D341Med (cell line): Measurements from ENCODE around the gene LIPE.
"Not testable (repeated sequence)": the region's sequence is repeated elsewhere in the genome, so short reads cannot be mapped to it uniquely, and the experiment has no call there.

Experiments
- DNase-seq: peaks from one replicate; pipeline ENCODE4 v3.0.0; 2012; ENCODE audit warnings: low spot score

The LIPE gene, protein sequence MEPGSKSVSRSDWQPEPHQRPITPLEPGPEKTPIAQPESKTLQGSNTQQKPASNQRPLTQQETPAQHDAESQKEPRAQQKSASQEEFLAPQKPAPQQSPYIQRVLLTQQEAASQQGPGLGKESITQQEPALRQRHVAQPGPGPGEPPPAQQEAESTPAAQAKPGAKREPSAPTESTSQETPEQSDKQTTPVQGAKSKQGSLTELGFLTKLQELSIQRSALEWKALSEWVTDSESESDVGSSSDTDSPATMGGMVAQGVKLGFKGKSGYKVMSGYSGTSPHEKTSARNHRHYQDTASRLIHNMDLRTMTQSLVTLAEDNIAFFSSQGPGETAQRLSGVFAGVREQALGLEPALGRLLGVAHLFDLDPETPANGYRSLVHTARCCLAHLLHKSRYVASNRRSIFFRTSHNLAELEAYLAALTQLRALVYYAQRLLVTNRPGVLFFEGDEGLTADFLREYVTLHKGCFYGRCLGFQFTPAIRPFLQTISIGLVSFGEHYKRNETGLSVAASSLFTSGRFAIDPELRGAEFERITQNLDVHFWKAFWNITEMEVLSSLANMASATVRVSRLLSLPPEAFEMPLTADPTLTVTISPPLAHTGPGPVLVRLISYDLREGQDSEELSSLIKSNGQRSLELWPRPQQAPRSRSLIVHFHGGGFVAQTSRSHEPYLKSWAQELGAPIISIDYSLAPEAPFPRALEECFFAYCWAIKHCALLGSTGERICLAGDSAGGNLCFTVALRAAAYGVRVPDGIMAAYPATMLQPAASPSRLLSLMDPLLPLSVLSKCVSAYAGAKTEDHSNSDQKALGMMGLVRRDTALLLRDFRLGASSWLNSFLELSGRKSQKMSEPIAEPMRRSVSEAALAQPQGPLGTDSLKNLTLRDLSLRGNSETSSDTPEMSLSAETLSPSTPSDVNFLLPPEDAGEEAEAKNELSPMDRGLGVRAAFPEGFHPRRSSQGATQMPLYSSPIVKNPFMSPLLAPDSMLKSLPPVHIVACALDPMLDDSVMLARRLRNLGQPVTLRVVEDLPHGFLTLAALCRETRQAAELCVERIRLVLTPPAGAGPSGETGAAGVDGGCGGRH

DNA sequence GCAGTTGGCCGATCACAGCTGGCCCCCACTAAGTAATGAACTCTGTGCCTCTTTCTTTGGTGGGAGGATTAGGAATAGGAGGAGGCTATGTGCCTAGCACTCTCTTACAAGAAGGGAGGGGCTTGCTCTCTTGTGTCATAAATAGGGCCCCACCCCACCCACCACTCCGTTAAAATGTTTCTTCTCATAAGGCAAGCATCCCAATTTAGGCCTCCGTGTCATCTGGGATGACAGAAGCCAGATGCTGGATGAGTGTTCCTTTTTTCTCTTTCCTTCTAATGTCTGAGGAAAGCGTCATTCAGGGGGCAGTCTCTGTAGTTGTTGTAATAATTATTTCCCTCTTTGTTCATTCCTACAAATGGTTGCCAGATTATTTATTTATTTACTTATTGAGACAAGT lies at the start of gene LIPE:
TSS of gene LIPE (minus strand) at position 76 of the 400 bp plus-strand sequence. CDS start 239 bp downstream, outside the sequence.
- no peak for DNase-seq

DNA sequence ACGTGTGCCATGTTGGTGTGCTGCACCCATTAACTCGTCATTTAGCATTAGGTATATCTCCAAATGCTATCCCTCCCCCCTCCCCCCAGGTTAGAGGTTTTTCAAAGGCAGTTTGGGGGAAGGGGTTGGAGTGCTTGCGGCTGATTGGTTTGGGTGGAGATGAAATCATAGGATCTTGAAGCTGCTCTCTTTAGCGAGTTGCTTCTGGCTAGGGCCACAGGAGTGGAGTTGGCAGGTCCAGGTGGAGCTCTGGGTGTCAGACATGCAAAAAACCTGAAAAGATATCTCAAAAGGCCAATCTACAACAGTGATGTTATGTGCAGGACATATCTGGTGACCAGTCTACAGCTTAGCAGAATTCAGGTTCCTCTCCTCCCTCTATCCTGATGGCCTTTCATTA lies 48.2 kb upstream of the LIPE start:
- DNase-seq: no peak

DNA sequence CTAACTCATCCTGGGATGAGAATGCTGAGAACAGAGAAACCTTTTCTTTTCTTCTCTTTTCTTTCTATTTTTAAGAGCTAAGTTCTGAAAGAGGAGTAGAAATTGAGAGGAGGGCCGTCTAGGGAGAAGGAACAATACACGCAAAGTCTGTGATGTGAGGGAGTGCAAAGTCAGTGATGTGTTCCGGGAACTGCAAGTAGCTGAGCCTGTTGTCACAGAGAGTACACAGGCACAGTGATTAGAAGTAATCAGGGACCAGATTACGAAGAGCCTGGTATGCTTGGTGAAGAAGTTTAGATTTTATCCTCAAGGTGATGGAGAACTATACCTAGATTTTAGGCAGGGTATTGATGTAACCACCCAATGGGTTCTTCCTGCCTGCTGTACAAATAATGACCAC lies 47.6 kb upstream of the LIPE start:
- DNase-seq: no peak

DNA sequence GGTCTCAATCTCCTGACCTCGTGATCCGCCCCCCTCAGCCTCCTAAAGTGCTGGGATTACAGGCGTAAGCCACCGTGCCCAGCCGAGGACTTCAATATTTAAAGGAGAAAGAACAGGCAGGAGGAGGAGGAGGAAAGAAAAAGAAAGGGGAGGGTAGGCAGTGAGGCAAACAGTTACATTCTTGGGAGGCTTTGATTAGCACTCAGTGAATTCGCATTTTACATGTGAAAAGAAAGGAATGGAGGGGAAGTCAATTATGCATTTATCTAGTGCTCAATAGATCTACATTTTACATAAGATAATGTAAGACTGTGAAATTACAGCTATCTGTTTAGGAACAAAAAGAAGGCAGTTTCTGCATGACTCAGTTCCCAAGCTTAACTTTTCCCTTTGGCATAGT lies 46.5 kb upstream of the LIPE start:
- no peak for DNase-seq

DNA sequence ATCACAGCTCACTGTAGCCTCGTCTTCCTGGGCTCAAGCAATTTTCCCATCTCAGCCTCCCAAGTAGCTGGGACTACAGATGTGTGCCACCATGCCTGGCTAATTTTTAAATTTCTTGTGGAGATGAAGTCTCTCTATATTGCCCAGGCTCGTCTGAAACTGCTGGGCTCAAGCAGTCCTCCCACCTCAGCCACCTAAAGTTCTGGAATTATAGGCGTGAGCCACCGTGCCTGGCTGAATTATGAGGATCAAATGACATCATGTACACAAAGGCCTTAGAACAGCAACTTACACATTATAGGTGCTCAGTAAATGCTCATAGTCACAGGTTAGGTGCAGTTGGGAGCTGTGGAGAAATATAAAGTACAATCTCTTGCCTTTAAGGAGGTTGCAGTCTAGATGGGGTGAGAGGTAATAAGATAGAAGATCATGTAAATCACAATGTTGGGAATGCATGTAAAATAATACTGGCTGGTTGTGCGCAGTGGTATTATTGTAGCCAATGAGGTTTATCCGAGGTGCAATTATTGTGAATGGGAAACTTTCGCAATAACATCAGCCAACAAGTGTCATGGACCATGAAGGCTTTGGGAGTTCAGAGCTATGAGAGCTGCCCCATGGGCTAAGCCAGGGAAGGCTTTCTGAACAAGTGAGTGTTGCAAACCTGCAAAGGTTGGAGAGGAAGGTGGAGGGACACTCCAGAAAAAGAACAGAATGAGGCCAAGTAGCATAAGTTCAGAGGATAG lies 45.4 kb upstream of the LIPE start:
- DNase-seq: no peak

DNA sequence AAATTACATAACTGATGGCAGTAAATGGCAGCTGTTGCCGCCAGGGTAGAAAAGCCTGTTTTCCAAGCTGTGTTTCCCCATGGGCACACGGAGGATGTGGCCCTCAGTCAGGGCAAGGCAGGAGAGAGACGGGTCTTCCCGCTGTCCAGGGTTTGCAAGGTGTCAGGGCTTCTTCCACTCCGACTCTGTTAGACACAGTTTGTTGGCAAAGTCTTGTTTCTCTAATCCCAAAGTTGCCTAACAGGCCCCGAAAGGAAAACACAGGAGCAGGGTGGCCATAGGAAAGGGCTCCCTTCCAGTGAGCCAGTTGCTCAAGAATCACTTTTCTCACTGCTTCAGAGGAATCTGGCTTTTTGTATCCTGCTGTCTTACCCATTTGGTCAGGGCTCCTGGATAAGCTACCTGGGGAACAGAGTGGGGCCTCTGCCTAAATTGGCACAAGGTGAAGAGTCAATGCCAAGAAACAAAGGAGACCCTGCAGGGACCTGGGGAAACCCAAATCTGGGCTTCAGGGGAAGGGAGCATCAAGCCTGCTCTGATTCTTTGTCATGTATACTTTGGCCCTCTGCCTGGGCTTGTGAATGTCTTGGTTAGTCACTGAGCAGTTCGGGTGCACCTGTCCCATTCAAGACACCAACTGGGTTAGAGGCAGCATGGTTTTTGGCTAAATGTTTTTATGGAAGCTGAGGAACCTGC lies 44.5 kb upstream of the LIPE start:
- DNase-seq: no peak

DNA sequence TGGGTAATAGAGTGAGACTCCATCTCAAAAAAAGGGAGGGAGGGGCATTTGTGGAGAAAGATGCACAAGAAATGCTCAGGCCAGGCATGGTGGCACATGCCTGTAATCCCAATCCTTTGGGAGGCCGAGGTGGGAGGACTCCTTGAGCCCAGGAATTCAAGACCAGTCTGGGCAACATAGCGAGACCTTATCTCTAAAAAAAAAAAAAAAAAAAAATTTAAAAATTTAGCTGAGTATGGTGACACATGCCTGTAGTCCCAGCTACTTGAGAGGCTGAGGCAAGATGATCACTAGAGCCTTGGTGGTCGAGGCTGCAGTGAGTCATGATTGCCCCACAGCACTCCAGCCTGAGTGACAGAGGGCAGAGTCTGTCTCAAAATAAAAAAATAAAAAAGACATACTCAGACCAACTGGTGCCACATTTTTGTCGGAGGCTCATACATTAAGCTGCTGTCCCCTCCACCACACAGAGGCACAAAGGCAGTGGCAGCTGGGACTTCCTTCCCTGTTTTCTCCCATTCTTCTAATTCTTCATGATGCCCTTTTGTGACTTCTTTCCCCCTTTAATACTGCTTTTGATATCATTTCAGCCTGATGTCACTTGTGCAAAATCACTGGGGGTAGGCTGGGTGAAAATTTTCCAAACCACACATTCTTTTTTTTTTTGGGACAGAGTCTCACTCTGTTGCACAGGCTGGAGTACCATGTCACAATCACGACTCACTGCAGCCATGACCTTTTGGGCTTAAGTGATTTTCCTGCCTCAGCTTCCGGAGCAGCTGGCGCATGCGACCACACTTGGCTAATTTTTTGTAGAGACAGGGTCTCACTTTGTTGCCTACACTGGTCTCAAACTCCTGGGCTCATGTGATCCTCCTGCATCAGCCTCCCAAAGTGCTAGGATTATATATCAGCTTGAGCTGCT lies 42.4 kb upstream of the LIPE start:
- no peak for DNase-seq

DNA sequence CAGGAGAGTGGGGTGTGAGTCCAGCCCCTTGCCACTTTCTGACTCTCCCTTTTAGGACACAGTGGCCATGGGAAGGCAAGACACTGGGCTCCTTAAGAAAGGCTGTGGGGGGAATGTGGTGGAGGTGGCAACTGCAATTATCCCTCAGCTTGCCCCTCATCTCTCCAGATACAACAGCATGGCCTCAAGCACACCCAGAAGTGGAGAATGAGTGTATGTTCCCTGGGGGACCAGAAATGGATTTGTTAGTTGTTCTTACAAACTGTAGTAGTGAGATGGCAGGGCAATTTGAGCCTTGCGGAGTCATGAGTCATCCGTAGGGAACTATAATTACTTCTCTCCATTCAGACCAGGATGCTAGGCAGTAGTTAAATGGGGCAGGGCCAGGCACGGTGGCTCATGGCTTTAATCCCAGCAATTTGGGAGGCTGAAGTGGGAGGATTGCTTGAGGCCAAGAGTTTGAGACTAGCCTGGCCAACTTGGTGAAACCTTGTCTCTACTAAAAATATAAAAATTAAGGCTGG lies 41.1 kb upstream of the LIPE start:
- DNase-seq: no peak

DNA sequence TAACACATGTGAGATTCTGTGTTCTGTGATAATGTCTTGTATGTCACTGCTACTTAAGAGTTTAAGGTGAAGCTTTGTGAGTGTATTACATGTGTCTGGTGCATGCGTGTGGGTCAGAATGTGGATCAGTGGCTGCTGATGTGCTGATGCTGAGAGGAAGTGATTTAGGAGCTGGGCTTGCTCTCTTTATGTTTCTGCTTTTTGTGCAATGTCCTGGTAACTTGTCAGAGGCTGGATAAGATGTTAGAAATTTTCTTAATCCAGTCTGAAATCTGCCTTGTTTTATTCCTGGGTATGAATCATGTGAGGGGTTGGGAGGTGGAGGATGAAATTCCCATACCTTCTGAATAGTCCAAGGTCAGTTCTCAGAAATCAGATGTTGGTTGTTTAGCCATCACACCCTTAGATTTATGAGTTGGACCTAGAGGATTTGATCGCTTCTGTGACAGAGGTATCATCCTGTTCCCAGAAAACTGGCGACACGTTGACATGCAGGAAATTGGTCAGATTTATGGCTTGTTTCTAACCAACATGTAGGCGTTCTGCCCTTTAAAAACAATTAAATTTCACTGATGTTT lies 40.1 kb upstream of the LIPE start:
- no peak for DNase-seq

DNA sequence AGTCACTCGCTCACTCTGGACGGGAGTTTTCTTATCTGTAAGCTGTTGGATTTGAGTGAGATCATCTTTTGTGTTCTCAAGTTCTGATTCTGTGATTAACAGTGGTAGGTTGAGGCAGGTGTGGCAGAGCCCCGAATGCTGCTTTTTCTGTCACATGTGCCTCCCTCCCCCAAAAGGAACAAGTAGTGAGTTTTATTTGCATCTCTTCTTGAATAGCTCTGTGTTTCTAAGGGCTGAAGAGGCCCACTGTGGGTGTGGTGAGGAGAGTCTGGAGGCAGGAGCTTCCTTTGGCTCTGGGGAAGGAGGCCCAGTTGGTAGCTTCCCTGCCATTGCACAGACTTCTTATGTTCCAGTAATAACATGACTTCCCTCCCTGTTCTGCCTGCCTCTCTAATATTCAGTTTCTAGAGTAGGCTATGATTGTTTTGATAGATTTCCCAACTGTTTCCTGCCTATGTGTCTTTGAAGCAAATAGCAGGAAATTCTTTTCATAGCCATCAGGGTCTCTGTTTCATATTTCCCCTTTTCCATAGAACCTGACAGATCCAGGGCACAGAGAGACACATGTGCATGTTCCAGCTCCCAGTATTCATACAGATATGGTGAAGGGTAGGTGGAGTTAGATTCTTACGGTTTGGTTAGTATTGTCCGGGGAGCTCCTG lies 39.5 kb upstream of the LIPE start:
- no peak for DNase-seq

DNA sequence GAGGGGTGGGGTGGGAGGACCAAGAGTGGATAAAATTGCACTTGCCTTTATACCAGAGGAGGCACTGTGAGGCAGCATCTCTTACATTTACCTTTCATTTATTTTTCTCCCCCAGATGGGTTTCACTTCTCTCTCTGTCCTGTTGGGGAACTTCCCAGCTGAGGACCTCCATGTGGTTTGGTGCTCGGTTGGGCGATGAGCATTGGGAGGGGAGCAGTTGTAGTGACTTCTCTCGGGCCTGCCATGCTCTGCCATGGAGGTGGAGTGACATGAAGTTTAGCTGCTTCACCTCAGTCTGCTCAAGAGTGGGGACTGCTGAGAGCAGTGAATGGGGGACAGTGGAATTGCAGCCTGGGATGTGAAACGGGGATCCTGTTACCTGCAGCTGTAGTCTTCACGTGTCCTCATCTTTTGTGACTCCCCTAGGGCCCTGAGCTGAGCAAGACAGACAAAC lies 38.7 kb upstream of the LIPE start:
- DNase-seq: no peak

DNA sequence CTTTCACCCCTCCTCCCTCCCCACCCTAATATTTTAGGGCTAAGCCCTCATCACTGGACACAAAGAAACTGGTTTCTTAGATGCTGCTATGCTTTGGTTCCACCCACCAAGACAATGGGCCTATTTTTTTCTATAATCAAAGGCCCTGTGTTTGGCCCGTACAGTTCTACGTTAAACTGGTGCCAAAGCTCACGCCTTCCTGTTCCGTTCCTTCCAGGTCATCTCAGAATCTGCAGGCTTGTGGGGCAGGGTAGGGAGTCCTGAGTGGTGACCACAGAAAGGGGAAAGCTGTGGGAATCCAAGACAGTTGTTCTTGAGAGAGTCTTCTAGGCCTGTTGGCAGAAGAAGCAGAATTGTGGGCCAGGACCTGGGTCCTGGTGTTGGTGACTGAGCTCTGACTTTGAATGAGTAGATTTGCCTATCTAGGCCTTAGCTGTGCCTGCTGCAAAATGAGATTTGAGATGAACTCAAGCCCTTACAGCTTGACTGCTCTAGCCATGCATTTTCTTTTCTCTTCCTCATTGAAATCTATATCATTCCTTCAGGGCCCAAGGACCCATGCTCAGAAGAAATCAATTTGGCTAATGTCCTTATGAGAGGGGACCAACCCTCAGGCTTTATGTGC lies 34.6 kb upstream of the LIPE start:
- no peak for DNase-seq

DNA sequence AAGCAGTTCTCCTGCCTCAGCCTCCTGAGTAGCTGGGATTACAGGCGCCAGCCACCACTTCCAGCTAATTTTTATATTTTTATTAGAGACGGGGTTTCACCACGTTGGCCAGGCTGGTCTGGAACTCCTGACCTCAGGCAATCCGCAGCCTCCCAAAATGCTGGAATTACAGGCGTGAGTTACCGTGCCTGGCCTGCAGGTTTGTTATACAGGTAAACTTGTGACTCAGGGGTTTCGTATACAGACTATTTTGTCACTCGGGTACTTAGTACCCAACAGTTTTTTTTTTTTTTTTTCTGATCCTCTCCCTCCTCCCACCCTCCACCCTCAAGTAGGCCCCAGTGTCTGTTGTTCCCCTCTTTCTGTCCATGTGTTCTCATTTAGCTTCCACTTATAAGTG lies 34.0 kb upstream of the LIPE start:
- not testable (repeated sequence) for DNase-seq

DNA sequence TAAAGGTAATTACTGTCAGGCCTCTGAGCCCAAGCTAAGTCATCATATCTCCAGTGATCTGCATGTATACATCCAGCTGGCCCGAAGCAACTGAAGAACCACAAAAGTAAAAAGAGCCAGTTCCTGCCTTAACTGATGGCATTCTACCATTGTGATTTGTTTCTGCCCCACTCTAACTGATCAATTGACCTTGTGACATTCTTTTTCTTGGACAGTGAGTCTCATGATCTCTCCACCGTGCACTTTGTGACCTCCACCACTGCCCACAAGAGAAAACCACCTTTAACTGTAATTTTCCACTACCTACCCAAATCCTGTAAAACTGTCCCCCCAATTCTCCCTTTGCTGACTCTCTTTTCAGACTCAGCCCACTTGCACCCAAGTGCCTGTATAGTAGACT lies 32.7 kb upstream of the LIPE start:
- DNase-seq: no peak

DNA sequence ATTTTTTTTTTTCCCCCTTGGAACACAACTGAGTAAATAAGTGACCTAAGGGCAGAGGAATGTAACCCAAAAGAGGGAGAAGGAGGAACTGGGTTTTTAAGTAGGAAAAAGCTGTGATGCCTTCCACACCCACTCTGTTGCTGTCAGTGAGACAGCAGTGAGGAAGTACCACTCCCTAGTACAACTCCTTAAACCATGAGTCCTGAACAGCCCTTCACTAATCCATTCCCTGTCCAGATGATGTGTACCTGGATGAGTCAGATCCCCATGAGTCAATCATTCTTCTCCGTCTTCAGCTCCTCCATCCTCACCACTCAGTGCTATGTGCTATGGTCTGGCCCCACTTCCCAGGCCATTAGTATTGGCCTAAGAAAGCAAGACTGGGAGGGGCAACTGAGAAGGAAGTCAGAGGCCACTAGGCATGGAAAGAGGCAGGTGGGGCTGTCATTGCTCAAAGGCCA lies 28.5 kb upstream of the LIPE start:
- DNase-seq: no peak

DNA sequence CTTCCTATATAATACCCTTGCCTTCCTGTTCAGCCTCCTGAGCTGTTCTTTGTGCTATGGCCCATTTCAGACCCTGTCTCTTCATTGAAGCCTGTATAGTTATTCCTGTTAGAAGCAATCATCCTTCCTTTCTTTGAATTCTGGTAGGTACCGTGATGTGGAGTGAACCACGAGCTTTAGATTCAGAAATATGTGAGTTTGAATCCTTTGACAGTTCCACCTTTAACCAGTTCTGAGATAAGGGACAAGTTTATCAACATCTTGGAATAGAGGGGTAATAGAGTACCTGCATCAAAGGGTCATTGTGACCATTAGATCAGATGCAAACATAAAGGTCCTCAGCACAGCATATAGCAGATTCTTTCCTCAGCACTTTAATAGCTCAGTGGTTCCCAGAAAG lies 27.9 kb upstream of the LIPE start:
- DNase-seq: no peak

DNA sequence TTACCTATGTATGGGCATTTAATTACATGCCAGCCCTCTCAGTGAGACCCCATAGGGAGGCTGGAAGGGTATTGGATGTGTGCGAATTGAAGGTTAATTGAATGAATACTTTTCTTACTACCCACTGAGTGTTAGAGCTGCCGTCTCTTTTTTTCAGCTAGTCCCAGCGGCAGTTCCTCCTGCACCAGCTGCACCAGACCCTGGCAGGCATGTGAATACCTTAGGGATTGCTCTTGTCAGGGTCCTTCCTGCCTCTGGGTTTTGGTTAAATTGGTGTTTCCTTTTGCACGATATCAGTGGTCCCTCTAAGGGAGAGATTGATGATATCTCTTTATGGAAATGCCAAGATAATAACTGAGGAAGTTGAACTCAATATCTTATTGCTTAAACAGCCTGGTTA lies 25.4 kb upstream of the LIPE start:
- no peak for DNase-seq

DNA sequence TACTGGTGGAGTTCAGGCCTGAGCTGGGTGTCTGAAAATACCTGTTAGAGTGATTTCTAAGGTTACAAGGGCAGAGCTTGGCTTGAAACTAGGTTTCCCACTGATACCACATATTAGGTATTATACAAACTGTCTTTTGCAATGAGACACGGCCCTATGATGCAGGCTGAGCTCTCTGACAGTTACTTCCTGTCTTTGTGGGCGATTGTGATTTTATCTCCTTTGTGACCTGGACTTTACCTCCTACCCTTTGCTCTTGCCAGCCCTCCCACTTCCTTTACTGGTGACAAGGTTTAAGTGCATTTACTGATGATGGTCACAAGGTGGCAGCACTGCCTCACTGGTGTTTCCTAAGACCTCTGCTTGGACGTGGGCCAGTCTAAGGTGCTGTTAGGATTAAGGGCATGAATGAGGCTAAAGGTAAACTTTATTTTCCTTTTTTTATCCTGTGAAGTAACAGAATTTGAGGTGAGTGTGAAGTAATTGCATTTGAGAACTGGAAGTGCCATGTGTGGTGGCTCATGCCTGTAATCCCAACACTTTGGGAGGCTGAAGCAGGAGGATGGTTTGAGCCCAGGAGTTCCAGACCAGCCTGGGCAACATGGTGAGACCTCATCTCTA lies 23.2 kb upstream of the LIPE start:
- peak; percentile 79 for DNase-seq
